ENCODE measurements around the gene RTN4RL1. TPM values are rescaled to one million over a fixed set of nuclear protein-coding genes. Genes with fewer than 3 reads are reported as not detected.

The RTN4RL1 gene
- total and polyA plus RNA-seq, 2 of the 13 experiments (the other 11 are each of a cell fraction or from before 2014, with no cell fraction given) = 0.01 TPM; not detected in 1

- no peak for TF ChIP-seq CREB3 (CRISPR knock-in tag; IDR thresholded peaks at IDR 0.05)
- TF ChIP-seq CTCF (CRISPR knock-in tag; IDR thresholded peaks at IDR 0.05) = 0 out of 2 replicates have a peak, but pooled peaks have one; percentile 6
- no peak for TF ChIP-seq KAT8 (CRISPR knock-in tag; IDR thresholded peaks at IDR 0.05)
- TF ChIP-seq HIC2 (CRISPR knock-in tag; IDR thresholded peaks at IDR 0.05; ENCODE audit: low read depth) = no peak
- TF ChIP-seq ZNF75D (CRISPR knock-in tag; IDR thresholded peaks at IDR 0.05; ENCODE audit: borderline replicate concordance) = no peak
- TF ChIP-seq CEBPZ (IDR thresholded peaks at IDR 0.05; ENCODE audit: low read length) = no peak
- TF ChIP-seq ZNF205 (CRISPR knock-in tag; IDR thresholded peaks at IDR 0.05) = no peak
- TF ChIP-seq MNT (IDR thresholded peaks at IDR 0.05) = peak; percentile 75
- TF ChIP-seq SNAI1 (CRISPR knock-in tag; IDR thresholded peaks at IDR 0.05; ENCODE audit: borderline replicate concordance) = no peak
- peak; percentile 22; the same call in 1 of the 2 replicates for TF ChIP-seq SALL1 (CRISPR knock-in tag; IDR thresholded peaks at IDR 0.05)
- no peak for TF ChIP-seq SATB2 (CRISPR knock-in tag; IDR thresholded peaks at IDR 0.05)
- no peak for TF ChIP-seq DDIT3 (CRISPR knock-in tag; IDR thresholded peaks at IDR 0.05)
- no peak for TF ChIP-seq CENPX (CRISPR knock-in tag; IDR thresholded peaks at IDR 0.05)
- TF ChIP-seq AGO1 (IDR thresholded peaks at IDR 0.05; ENCODE audit: low read depth, low read length, poor library complexity, severe bottlenecking) = no peak
- TF ChIP-seq GABPB1 (CRISPR knock-in tag; IDR thresholded peaks at IDR 0.05) = peak; percentile 19; the same call in 1 of the 2 replicates
- no peak for TF ChIP-seq ZNF703 (CRISPR knock-in tag; IDR thresholded peaks at IDR 0.05; ENCODE audit: borderline replicate concordance)
- no peak for TF ChIP-seq ZNF782 (CRISPR knock-in tag; IDR thresholded peaks at IDR 0.05; ENCODE audit: borderline replicate concordance)
- no peak for TF ChIP-seq HES4 (CRISPR knock-in tag; IDR thresholded peaks at IDR 0.05; ENCODE audit: borderline replicate concordance)
Observed at GRCh38 chr17:1972487-1973160, 52.5 kb downstream of the RTN4RL1 start (continued).

All from HepG2 (cell line).